Liver (tissue), 3 donors: ENCODE data around the gene TIGD1.
A peak's percentile ranks its signal among the peaks of the same experiment; 100 is the strongest.

Experiments used
- GABPA ChIP-seq, 2 donors: IDR thresholded peaks in 1 of 2; conservative IDR thresholded peaks in 1 of 2; 2 replicates each; pipeline ENCODE4 v1.6.1; 2016; ENCODE audit warnings: antibody characterized with exemption in 2 of 2, mild to moderate bottlenecking in 1 of 2, moderate library complexity in 1 of 2
- NR2F2 ChIP-seq: IDR thresholded peaks from 2 replicates; pipeline ENCODE4 v1.6.1; 2016; ENCODE audit warnings: antibody characterized with exemption
- RAD21 ChIP-seq, 2 donors: IDR thresholded peaks; 2 replicates each; pipeline ENCODE4 v1.6.1; 2016; ENCODE audit warnings: antibody characterized with exemption in 2 of 2, mild to moderate bottlenecking in 2 of 2
- SP1 ChIP-seq: IDR thresholded peaks from 2 replicates; pipeline ENCODE4 v1.6.1; 2018; ENCODE audit warnings: antibody characterized with exemption, mild to moderate bottlenecking
- YY1 ChIP-seq: IDR thresholded peaks from 2 replicates; pipeline ENCODE4 v1.6.1; 2016; ENCODE audit warnings: antibody characterized with exemption, mild to moderate bottlenecking
- TF ChIP-seq, protein P1 (sequence below): fragments of 150-350 bp; IDR thresholded peaks from 2 replicates; pipeline ENCODE4 v1.5.1; 2017; ENCODE audit warnings: improper control_type of control experiment, low read depth, low read length; ENCODE audit not compliant: missing input control
- donor health status: healthy.
- donor health status: healthy.

DNA sequence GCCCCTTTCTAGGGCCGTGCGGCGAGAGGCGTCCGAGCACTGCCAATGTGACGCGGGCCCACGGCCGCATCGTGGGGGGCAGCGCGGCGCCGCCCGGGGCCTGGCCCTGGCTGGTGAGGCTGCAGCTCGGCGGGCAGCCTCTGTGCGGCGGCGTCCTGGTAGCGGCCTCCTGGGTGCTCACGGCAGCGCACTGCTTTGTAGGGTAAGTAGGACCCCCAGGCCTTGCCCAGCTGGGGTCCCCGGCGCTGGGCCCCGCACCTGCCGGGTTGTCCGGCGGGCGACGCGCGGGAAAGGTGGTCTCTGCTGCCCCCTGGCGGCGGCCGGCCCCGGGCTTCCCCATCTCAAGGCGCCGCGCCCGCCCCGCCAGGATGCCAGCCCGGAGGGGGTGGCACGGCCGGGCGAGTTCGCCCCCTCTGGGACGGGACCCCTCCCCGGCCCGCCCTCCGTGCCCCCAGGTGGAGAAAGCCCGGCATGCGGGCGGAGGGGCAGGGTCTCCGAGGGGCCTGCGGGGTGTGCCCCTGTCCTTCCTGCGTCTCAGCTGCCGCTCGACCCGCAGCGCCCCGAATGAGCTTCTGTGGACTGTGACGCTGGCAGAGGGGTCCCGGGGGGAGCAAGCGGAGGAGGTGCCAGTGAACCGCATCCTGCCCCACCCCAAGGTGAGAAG is 28.3 kb downstream of the TIGD1 start:
- TF ChIP-seq, protein P1, sequence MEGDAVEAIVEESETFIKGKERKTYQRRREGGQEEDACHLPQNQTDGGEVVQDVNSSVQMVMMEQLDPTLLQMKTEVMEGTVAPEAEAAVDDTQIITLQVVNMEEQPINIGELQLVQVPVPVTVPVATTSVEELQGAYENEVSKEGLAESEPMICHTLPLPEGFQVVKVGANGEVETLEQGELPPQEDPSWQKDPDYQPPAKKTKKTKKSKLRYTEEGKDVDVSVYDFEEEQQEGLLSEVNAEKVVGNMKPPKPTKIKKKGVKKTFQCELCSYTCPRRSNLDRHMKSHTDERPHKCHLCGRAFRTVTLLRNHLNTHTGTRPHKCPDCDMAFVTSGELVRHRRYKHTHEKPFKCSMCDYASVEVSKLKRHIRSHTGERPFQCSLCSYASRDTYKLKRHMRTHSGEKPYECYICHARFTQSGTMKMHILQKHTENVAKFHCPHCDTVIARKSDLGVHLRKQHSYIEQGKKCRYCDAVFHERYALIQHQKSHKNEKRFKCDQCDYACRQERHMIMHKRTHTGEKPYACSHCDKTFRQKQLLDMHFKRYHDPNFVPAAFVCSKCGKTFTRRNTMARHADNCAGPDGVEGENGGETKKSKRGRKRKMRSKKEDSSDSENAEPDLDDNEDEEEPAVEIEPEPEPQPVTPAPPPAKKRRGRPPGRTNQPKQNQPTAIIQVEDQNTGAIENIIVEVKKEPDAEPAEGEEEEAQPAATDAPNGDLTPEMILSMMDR: peak; percentile 61
- TF ChIP-seq SP1: no peak
- peak in 1 of 2 donors; percentile 67 for TF ChIP-seq RAD21 (IDR thresholded peaks at IDR 0.05)
- TF ChIP-seq NR2F2: no peak
- TF ChIP-seq YY1: no peak
- TF ChIP-seq GABPA (IDR thresholded peaks at IDR 0.05 in 1 of 2, conservative IDR thresholded peaks at IDR 0.05 in 1 of 2): no peak
